Body of pancreas (tissue), 4 donors: ENCODE measurements around the gene ESRRG.

Experiments
- POLR2A ChIP-seq, 3 donors: fragments of 450-650 bp; IDR thresholded peaks; one replicate each; pipeline ENCODE4 v1.6.1; 2016; ENCODE audit warnings: antibody characterized with exemption in 3 of 3, mild to moderate bottlenecking in 2 of 3
- TF ChIP-seq, protein P1 (sequence below), 7 experiments: fragments of 450-650 bp in 4 of 7; fragments of 200-600 bp in 3 of 7; sonication (generic) in 3 of 7; IDR thresholded peaks; one replicate each; pipeline ENCODE4 v1.5.1; 2016 to 2019; ENCODE audit warnings: antibody characterized with exemption in 7 of 7

DNA sequence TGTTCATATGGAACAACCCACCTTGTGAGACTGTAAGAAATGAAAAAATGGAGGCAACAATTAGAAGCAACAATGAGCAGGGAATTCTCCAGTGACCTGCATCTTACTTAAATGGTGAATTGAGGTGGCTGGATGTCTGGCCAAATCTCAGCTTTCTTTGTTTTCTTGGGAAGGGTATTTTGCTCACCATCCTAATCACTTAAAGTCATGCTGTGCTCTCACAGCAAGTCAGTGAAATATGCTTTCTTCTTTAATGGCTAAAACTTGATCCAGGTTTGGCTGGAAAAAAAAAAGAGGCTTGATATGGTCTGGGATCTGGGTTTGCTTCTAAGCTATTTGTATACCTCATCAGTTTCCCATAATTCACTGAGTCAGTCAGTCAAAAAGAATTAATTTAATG is 124.8 kb downstream of the ESRRG start:
- TF ChIP-seq, protein P1, sequence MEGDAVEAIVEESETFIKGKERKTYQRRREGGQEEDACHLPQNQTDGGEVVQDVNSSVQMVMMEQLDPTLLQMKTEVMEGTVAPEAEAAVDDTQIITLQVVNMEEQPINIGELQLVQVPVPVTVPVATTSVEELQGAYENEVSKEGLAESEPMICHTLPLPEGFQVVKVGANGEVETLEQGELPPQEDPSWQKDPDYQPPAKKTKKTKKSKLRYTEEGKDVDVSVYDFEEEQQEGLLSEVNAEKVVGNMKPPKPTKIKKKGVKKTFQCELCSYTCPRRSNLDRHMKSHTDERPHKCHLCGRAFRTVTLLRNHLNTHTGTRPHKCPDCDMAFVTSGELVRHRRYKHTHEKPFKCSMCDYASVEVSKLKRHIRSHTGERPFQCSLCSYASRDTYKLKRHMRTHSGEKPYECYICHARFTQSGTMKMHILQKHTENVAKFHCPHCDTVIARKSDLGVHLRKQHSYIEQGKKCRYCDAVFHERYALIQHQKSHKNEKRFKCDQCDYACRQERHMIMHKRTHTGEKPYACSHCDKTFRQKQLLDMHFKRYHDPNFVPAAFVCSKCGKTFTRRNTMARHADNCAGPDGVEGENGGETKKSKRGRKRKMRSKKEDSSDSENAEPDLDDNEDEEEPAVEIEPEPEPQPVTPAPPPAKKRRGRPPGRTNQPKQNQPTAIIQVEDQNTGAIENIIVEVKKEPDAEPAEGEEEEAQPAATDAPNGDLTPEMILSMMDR (IDR thresholded peaks at IDR 0.05): no peak
- no peak for TF ChIP-seq POLR2A (IDR thresholded peaks at IDR 0.05)
